Chondrocyte (in vitro differentiated cells): Measurements from ENCODE around the gene PTPRCAP. TPM values are rescaled to one million over a fixed set of nuclear protein-coding genes. Genes with fewer than 3 reads are reported as not detected.
A peak's percentile ranks its signal among the peaks of the same experiment; 100 is the strongest.

Source experiments
- DNase-seq: peaks from one replicate; pipeline ENCODE4 v3.0.0; 2021; ENCODE audit warnings: mixed read lengths, low spot score
- H3K27ac Mint-ChIP-seq: one replicate; pipeline ENCODE4 v1.8.0; 2021; ENCODE audit warnings: mild to moderate bottlenecking, moderate library complexity, mixed read lengths; ENCODE audit not compliant: unreplicated experiment
- H3K27me3 Mint-ChIP-seq: 2 replicates; pipeline ENCODE4 v1.8.0; 2021; ENCODE audit warnings: low read depth, mixed read lengths
- H3K36me3 Mint-ChIP-seq: 2 replicates; pipeline ENCODE4 v1.8.0; 2021; ENCODE audit warnings: low read depth, mixed read lengths
- H3K4me1 Mint-ChIP-seq: 2 replicates; pipeline ENCODE4 v1.8.0; 2021; ENCODE audit warnings: low read depth, mild to moderate bottlenecking, mixed read lengths
- H3K4me3 Mint-ChIP-seq: one replicate; pipeline ENCODE4 v1.8.0; 2021; ENCODE audit warnings: mild to moderate bottlenecking, moderate library complexity, mixed read lengths; ENCODE audit not compliant: unreplicated experiment
- H3K9me3 Mint-ChIP-seq: 2 replicates; pipeline ENCODE4 v1.8.0; 2021; ENCODE audit warnings: low read depth, mixed read lengths
- total RNA-seq: library from RNA; stranded (reverse); gene quantifications from 3 replicates; pipeline ENCODE4 v1.2.1, GENCODE V29; 2021
- TF ChIP-seq, protein P1 (sequence below): fragments of 200-600 bp; sonication (generic); IDR thresholded peaks from 2 replicates; pipeline ENCODE4 v1.5.0; 2021; ENCODE audit warnings: antibody characterized with exemption, mild to moderate bottlenecking, moderate library complexity

PTPRCAP gene
- total RNA-seq, 1 donor from 2014 or later: 0.47 TPM

GRCh38 chr11:67397986-67398660 lies 39.4 kb downstream of the PTPRCAP start:
- no peaks in the 10 kb centered on the region for H3K9me3 Mint-ChIP-seq
- DNase-seq: no peak
- H3K27ac Mint-ChIP-seq: no peak overlapping the region
- TF ChIP-seq, protein P1, sequence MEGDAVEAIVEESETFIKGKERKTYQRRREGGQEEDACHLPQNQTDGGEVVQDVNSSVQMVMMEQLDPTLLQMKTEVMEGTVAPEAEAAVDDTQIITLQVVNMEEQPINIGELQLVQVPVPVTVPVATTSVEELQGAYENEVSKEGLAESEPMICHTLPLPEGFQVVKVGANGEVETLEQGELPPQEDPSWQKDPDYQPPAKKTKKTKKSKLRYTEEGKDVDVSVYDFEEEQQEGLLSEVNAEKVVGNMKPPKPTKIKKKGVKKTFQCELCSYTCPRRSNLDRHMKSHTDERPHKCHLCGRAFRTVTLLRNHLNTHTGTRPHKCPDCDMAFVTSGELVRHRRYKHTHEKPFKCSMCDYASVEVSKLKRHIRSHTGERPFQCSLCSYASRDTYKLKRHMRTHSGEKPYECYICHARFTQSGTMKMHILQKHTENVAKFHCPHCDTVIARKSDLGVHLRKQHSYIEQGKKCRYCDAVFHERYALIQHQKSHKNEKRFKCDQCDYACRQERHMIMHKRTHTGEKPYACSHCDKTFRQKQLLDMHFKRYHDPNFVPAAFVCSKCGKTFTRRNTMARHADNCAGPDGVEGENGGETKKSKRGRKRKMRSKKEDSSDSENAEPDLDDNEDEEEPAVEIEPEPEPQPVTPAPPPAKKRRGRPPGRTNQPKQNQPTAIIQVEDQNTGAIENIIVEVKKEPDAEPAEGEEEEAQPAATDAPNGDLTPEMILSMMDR: no peak
- H3K27me3 Mint-ChIP-seq: no peaks in the 10 kb centered on the region
- peaks cover 12% of the 10 kb centered on the region for H3K36me3 Mint-ChIP-seq
- H3K4me1 Mint-ChIP-seq: peaks cover 20% of the 10 kb centered on the region
- H3K4me3 Mint-ChIP-seq: no peak overlapping the region

- DNase-seq: no peak
- Mint-ChIP-seq H3K36me3 (peaks cover 13% of the 10 kb centered on the region), H3K27me3 (no peaks in the 10 kb centered on the region), H3K4me3 (no peak overlapping the region), H3K9me3 (no peaks in the 10 kb centered on the region), H3K4me1 (peaks cover 23% of the 10 kb centered on the region), H3K27ac (no peak overlapping the region)
- TF ChIP-seq, protein P1: no peak
These were observed 39.9 kb downstream of the PTPRCAP start for GRCh38 chr11:67397536-67397935.

GRCh38 chr11:67396587-67397389 lies 40.7 kb downstream of the PTPRCAP start:
- H3K9me3 Mint-ChIP-seq: no peaks in the 10 kb centered on the region
- no peak for DNase-seq
- H3K36me3 Mint-ChIP-seq: peaks cover 13% of the 10 kb centered on the region
- no peak overlapping the region for H3K4me3 Mint-ChIP-seq
- H3K27ac Mint-ChIP-seq: peak overlapping the region; percentile 32
- H3K4me1 Mint-ChIP-seq: peaks cover 23% of the 10 kb centered on the region
- H3K27me3 Mint-ChIP-seq: no peaks in the 10 kb centered on the region
- TF ChIP-seq, protein P1: no peak

- Mint-ChIP-seq H3K36me3 (peaks cover 13% of the 10 kb centered on the region), H3K27ac (no peak overlapping the region)
- DNase-seq: no peak
These were observed 41.3 kb downstream of the PTPRCAP start for GRCh38 chr11:67396259-67396581.

GRCh38 chr11:67395555-67396258 lies 41.8 kb downstream of the PTPRCAP start:
- Mint-ChIP-seq H3K36me3 (peaks cover 13% of the 10 kb centered on the region), H3K27me3 (no peaks in the 10 kb centered on the region), H3K4me3 (no peak overlapping the region), H3K4me1 (peaks cover 26% of the 10 kb centered on the region), H3K9me3 (no peaks in the 10 kb centered on the region), H3K27ac (no peak overlapping the region)
- DNase-seq: no peak
- TF ChIP-seq, protein P1: no peak

More at GRCh38 chr11:67396259-67396581, 41.3 kb downstream of the PTPRCAP start:
- Mint-ChIP-seq H3K4me3 (no peak overlapping the region), H3K27me3 (no peaks in the 10 kb centered on the region), H3K9me3 (no peaks in the 10 kb centered on the region), H3K4me1 (peaks cover 24% of the 10 kb centered on the region)
- TF ChIP-seq, protein P1: no peak
